ENCODE results near the gene TRAPPC2B. TPM values are rescaled to one million over a fixed set of nuclear protein-coding genes. Genes with fewer than 3 reads are reported as not detected.

The TRAPPC2B gene
- total RNA-seq, result 14.8 and 36.2 TPM in 2 replicates

DNA sequence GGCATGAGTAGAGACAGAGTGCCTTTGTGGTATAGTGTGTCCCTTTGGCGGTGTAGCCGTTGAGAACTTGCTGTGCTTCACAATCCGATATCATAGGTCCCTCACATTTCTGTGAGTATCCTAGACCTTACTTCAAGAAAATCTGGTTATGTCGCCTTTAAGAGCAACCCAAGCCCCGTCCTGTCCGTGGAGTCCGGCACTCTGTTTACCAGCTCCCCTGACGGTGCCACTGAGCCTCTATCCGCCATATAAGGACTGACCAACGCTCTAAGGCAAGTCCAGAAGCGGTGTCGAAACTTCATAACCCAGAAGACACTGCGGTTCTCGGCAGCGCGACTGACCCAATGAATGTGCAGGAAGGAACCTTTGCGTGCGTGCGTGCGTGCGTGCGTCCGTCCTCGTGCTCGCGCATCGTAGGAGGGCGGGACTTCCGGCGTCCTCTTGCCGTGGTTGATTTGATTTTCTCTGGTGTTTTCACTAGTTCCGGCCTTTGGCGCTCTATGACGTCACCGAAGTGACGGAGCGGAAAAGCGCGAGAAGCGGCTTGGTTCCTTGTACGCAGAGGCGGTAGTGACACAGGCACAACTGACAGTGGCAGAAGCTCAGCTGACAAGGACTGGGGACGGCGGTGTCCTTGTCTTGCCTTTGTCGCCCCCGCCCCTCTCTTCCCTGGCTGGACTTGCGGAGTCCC is at the start of gene TRAPPC2B, which contains the start of gene ZNF547:
Gene TRAPPC2B (plus strand): TSS at position 555 of the 691 bp plus-strand sequence. CDS start 1,283 bp downstream, outside the sequence.
Gene ZNF547 (plus strand): TSS at position 555 of the 691 bp plus-strand sequence. CDS start 5,005 bp downstream, outside the sequence.
- DNase-seq (ENCODE audit: low read depth), result peak; percentile 94
- peak within 1 kb of the TSS; percentile 89 for H3K4me3 ChIP-seq (ENCODE audit: low read depth, low read length)

DNA sequence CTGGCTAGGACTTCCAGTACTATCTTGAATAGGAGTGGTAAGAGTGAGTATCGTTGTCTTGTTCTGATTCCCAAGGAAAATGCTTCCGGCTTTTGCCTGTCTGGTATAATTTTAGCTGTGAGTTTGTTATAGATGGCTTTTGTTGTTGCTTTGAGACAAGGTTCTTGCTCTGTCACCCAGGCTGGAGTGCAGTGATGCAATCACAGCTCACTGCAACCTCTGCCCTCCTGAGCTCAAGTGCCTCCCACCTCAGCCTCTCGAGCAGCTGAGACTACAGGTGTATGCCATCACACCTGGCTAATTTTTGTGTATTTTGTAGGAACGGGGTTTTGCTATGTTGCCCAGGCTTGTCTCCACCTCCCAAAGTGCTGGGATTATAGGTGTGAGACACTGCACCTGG is 49.2 kb upstream of the TRAPPC2B start:
- TF ChIP-seq, protein P1, sequence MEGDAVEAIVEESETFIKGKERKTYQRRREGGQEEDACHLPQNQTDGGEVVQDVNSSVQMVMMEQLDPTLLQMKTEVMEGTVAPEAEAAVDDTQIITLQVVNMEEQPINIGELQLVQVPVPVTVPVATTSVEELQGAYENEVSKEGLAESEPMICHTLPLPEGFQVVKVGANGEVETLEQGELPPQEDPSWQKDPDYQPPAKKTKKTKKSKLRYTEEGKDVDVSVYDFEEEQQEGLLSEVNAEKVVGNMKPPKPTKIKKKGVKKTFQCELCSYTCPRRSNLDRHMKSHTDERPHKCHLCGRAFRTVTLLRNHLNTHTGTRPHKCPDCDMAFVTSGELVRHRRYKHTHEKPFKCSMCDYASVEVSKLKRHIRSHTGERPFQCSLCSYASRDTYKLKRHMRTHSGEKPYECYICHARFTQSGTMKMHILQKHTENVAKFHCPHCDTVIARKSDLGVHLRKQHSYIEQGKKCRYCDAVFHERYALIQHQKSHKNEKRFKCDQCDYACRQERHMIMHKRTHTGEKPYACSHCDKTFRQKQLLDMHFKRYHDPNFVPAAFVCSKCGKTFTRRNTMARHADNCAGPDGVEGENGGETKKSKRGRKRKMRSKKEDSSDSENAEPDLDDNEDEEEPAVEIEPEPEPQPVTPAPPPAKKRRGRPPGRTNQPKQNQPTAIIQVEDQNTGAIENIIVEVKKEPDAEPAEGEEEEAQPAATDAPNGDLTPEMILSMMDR (conservative IDR thresholded peaks at IDR 0.05; ENCODE audit: low read depth, low read length), result no peak
- DNase-seq (ENCODE audit: low read depth), result no peak
- no peak overlapping the region for H3K4me3 ChIP-seq (ENCODE audit: low read depth, low read length)

More for the DNA sequence above, at the start of gene TRAPPC2B, which contains the start of gene ZNF547:
- TF ChIP-seq, protein P1 (conservative IDR thresholded peaks at IDR 0.05; ENCODE audit: low read depth, low read length), result no peak

DNA sequence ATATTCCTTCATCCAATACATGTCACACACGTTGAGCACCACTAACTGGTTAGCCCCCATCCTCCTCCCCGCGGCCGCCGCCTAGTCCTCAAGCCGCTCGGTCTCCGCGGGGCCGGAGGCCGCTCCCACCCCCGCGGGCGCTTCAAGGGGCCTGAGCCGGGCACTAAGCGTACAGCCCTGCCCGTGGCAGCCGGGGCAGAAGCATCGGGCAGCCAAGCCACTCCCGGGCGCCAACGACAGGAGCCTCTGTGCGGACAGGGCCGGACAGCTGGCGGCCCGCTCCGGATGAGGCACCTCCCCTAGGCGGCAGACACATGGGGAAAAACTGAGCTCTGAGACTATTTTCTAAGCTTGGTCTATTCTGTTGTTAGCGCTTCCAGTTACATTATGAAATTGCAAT is 45.8 kb upstream of the TRAPPC2B start:
- peak overlapping the region; percentile 12 for H3K4me3 ChIP-seq (ENCODE audit: low read depth, low read length)
- DNase-seq (ENCODE audit: low read depth), result no peak
- TF ChIP-seq, protein P1 (conservative IDR thresholded peaks at IDR 0.05; ENCODE audit: low read depth, low read length), result no peak

DNA sequence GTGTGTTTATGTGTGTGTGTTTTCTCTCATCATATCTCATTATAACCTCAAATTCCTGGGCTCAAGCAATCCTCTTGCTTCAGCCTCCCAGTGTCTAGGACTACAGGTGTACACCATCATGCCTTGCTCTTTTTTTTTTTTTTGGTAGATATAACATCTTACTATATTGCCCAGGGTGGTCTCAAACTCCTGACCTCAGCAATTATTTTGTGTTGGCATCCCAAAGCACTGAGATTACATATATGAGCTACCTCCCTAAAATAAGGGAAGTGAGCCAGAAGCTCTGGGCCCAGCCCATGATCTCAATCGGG is 43.5 kb upstream of the TRAPPC2B start:
- no peak for DNase-seq (ENCODE audit: low read depth)
- H3K4me3 ChIP-seq (ENCODE audit: low read depth, low read length), result peak overlapping the region; percentile 77
- TF ChIP-seq, protein P1 (conservative IDR thresholded peaks at IDR 0.05; ENCODE audit: low read depth, low read length), result no peak

DNA sequence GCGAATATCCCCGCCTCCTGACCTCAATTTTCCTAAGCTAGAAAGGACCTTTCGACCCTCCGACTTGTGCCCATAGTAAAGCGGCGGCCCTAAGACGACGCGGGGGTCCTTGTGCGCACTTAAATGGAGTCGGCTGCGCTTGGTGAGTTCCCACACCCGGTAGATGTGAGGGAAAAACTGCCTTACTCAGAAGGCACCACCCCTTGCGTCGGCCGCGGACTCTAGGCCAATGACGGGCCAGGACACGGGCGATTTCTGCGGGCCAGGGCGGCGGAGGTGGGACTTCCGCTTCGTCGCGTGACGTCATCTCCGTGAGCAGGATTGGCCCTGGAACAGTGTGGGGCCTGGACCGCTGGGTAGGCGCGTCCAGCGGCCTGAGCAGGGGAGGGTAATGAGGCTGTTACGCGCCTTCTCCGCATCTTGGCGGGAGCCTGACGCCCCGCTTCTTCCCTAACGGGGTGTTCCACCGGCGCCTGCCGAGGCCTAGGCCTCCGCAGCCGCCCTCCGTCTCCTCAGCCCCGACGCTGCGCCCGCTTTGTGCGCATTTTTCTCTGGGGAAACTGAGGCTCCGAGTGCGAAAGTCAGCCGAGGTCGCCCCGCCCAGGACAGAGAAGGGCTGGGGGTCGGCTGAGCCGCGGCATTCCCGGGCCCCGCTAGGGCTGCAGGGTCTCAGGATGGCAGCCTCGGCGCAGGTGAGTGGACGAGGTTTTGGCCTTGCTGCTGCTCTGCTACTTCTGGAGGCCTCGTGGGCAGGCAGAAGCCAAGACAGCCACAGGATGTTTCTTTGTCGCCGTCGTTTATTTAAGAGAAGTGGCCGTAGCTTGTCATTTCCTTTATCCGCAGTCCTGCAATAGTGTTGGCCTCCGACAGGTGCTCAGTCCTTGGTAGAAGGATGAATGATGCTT is 42.9 kb upstream of the TRAPPC2B start, which contains the start of gene ZNF543:
Gene ZNF543 (plus strand): TSS at position 293 of the 905 bp plus-strand sequence. CDS start 382 bp downstream, at position 675.
- DNase-seq (ENCODE audit: low read depth), result peak; percentile 61
- TF ChIP-seq, protein P1 (conservative IDR thresholded peaks at IDR 0.05; ENCODE audit: low read depth, low read length), result peak; percentile 26
- H3K4me3 ChIP-seq (ENCODE audit: low read depth, low read length), result peak within 1 kb of the TSS; percentile 77

DNA sequence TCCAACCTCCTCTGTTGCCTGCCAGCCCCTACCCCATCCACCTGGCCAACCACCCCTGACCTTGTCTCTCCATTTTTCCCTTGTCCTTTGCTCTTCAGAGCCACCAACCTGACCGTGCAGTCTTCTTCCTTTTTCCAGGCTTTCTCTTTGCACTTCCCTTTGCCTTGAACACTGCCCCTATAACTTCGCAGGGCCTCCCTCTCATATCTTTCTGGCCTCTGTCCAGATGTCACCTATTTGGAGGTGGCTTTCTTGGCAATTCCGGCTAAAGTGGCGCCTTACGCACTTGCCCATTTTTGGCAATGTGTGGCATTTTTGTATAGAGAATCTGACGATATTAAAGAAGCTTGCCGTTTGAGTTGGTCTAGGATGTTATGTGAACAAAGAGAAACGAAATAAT is 42.2 kb upstream of the TRAPPC2B start:
- peak overlapping the region; percentile 77 for H3K4me3 ChIP-seq (ENCODE audit: low read depth, low read length)
- TF ChIP-seq, protein P1 (conservative IDR thresholded peaks at IDR 0.05; ENCODE audit: low read depth, low read length), result no peak
- no peak for DNase-seq (ENCODE audit: low read depth)
